Measurements from ENCODE around the gene SLC26A1.

Gene SLC26A1

DNA sequence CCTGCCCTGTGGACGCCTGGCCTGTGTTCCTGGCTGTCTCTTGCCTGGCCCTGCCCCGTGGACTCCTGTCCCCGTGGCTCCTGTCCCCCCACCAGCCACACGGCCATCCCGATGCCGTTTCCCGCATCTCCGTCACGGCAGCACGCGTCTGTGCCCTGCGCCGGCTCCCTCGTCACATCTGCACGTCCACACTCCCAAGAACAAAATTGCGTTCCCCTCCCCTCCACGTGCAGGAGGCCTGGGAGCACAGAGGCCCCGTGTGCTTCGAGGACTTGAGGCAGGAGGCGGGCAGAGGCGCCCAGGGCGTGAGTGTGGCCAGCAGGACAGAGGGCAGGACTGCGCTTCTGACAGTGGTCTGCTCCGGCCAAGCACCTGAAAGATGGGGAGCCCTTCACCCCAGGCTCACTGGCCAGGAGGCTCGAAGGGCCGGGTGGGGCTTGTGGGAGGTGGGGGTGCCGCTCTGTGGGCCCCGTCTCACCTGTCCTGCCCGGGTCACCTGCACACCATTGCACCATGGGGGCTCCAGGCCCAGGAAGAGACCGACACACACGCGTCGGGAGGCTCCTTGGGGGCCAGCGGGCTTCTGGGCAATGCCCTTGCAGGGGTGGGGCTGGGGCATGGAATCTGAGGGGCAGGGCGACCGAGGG lies 35.5 kb upstream of the SLC26A1 start:
- DNase-seq (ENCODE audit: low read depth in 2 of 2): no peak

GRCh38 chr4:1027915-1028238 lies 34.7 kb upstream of the SLC26A1 start:
- DNase-seq (ENCODE audit: low read depth in 2 of 2): no peak

DNA sequence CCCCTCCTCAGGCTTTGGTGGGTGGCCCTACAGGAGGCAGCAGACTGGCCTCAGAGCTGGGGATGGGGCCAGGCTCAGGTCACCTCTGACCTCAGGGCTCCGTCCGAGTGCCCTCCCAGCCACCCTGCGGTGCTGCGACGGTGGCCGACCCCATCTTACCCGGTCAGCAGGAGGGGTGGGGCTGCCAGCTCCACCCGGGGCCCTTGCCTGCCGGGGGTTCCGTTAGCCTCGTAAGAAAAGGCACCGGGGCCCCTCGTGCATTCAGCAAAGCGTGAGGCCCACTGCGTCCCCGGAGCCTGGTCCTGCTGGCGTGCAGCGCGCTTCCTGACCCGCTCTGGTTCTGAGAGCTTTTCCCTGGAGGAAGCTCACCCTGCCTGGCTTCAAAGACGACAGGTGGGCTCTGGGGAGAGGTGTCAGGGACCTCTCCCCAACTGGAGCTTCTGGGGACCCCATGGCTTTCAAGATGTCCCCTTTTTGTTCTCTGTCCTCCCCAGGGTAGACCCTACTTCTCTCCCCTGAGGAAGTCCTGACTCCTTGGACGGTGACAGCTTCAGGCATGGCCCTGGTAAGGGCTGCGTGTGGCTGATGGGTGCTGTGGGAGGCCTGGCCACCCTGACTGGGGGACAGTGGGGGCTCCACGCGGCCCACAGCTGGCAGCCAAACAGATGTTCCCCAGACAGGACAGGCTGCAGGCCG lies 34.2 kb upstream of the SLC26A1 start:
- DNase-seq (ENCODE audit: low read depth in 2 of 2): no peak

GRCh38 chr4:1026115-1026514 lies 32.9 kb upstream of the SLC26A1 start:
- no peak for DNase-seq (ENCODE audit: low read depth in 2 of 2)

- DNase-seq (ENCODE audit: low read depth in 2 of 2): no peak
Observed at GRCh38 chr4:1024882-1025545, 31.8 kb upstream of the SLC26A1 start.

DNA sequence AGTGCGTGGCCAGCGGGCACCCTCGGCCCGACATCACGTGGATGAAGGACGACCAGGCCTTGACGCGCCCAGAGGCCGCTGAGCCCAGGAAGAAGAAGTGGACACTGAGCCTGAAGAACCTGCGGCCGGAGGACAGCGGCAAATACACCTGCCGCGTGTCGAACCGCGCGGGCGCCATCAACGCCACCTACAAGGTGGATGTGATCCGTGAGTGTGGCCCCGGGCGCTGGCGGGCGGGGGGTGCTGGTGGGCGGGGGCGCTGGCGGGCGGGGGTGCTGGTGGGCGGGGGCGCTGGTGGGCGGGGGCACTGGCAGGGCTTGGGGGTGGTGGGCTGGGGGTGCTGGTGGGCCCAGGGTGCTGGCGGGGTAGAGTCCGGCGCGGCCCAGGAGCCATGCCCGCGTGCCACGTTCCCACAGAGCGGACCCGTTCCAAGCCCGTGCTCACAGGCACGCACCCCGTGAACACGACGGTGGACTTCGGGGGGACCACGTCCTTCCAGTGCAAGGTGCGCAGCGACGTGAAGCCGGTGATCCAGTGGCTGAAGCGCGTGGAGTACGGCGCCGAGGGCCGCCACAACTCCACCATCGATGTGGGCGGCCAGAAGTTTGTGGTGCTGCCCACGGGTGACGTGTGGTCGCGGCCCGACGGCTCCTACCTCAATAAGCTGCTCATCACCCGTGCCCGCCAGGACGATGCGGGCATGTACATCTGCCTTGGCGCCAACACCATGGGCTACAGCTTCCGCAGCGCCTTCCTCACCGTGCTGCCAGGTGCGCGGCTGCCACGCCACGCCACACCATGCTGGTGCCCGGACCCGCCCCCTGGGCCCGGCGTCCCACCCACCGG lies 30.9 kb upstream of the SLC26A1 start:
- DNase-seq (ENCODE audit: low read depth in 2 of 2): no peak

- DNase-seq (ENCODE audit: low read depth in 2 of 2): no peak
Observed at GRCh38 chr4:1023075-1023640, 30.0 kb upstream of the SLC26A1 start.

GRCh38 chr4:1022739-1023066 lies 29.5 kb upstream of the SLC26A1 start:
- DNase-seq (ENCODE audit: low read depth in 2 of 2): no peak

DNA sequence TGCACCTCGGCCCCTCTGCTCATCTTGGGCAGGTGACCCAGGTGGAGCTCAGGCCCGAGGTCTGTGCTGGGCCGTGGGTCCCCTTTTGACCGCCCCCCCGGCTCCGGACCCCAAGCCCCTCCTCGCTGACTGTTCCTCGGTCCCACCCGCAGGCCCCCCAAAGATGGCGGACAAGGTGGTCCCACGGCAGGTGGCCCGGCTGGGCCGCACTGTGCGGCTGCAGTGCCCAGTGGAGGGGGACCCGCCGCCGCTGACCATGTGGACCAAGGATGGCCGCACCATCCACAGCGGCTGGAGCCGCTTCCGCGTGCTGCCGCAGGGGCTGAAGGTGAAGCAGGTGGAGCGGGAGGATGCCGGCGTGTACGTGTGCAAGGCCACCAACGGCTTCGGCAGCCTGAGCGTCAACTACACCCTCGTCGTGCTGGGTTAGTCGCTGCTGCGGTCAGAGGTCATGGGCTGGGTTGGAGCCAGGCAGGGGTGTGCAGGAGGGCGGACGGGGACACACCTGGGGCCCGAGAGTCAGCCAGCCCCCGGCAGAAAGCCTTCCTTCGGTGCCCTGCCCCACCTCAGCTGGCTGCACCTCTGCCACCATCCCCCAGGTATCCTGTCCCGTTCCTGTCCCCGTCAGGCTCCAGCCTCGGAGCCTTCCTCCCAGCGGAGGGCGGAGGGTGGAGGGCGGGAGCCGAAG lies 29.0 kb upstream of the SLC26A1 start:
- DNase-seq (ENCODE audit: low read depth in 2 of 2): no peak

GRCh38 chr4:1021386-1022050 lies 28.3 kb upstream of the SLC26A1 start:
- no peak for DNase-seq (ENCODE audit: low read depth in 2 of 2)

DNA sequence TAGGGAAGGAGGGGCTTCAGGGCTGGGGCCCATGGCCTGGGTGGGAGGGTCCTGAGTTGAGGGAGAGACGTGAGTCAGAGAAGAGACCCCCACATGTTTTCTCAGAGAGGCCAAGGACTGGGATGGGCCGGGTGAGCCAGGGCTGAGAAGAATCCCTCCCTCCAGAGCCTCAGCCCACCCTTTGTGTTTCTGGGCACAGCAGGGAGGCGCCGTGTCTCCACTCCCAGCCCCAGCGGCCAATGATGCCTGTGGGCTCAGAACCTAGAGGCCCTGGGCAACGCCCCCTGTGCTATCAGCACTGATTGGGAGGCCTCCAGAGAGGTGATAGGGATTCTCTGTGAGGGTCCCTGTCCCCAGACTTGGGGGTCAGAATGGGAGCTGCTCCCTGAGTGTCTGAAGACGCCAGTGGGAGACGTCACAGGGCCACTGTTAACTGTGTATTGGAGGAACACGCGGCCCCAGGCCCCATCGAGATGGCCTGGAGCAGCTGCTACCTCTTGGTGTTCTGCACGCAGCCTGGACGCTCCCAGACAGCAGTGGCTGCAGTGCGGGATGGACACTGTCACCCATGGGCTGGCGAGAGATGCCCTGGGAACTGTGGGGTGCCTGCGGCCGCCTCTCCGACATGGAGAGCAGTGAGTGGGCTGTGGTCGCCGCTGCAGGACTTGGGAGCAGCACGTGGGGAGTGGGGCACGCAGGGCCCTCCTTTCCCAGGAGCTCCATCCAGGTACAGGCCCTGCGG lies 26.7 kb upstream of the SLC26A1 start:
- DNase-seq (ENCODE audit: low read depth in 2 of 2): no peak

GRCh38 chr4:1019320-1019719 lies 26.1 kb upstream of the SLC26A1 start:
- no peak for DNase-seq (ENCODE audit: low read depth in 2 of 2)

DNA sequence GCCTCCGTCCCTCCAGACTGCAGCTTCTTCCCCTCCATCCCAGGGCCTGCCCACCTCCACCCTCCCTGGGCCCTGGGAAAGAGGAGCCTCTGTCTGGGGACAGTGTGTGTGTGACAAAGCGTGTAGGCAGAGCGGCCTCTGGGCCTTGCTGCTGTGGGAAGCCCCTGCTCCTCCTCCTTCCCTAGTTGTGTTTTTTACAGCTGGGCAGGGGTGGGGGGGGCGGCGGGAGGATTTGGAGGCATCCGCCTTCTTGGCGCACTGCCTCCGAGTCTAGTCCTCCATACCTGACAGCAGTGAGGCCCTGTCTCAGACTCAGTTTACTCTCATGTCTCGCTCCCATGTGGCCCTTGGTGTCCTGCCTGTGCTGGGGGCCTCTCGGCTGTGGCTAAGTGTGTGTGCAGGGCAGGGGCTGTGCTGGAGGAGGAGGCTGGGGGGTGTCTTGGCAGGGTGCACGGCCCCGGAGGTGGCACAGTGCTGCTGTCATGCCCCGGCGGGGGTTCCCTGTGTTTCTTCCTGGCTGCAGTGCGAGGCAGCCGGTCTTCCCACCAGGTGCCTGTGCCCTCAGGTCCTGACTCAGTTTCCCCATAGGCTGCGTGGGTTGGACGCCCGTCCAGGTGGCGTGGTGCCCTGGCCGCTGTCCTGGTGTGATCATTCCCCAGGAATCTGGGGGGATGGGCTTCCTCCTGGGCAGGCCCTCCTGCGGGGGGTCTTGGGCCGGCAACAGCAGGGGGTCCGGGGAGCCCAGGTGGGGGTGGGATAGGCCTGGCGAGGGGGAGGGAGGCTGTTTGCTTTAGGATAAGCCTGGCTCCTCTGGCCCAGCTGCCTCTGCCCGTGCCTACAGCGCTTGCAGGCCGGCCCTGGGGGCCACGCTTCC lies 25.2 kb upstream of the SLC26A1 start:
- no peak for DNase-seq (ENCODE audit: low read depth in 2 of 2)

GRCh38 chr4:1017706-1018105 lies 24.5 kb upstream of the SLC26A1 start:
- no peak for DNase-seq (ENCODE audit: low read depth in 2 of 2)

- DNase-seq (ENCODE audit: low read depth in 2 of 2): no peak
Observed at GRCh38 chr4:1017211-1017610, 24.0 kb upstream of the SLC26A1 start.

DNA sequence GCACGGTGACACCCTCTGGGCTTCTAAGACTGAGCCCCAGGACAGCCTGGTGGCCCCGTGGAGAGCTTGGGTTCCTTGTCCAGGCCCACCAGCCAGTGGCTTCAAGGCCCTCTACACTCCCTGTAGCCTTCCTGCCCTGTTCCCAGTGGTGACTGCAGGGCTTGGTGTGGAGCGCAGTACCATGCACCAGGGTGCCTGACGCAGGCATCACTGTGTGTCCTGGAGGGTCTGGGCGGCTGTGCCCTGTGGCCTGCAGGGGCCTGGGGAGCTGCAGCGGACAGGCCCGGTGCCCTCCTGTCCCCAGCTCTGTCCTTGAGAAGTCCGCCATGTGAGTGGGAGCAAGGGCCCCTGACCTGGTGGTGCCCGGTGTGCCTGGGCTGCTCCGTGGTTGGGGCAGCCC lies 22.5 kb upstream of the SLC26A1 start:
- DNase-seq (ENCODE audit: low read depth in 2 of 2): no peak

DNA sequence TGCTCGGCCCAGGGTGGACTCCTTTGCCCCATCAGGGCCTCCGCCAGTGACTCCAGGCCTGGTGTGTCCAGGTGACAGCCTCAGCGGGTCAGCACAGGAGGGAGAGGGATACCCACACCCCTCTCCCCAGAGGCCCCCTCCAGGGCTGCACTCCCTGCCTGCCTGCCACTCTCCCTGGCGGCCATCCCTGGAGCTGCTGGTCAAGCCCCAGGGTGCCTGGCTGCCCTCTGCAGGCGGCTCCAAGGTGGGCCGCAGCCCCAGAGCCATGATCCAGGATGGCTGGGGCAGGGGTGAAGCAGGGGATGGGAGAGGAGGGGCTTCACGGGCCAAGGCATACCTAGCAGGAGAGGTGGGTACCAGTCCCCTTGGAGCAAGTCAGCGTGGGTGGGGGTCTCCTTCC lies 22.0 kb upstream of the SLC26A1 start:
- no peak for DNase-seq (ENCODE audit: low read depth in 2 of 2)

GRCh38 chr4:1014291-1015167 lies 21.3 kb upstream of the SLC26A1 start:
- no peak for DNase-seq (ENCODE audit: low read depth in 2 of 2)
